IPS-11a (cell line): ENCODE measurements around the gene TUBGCP5.

Source experiments
- H3K4me3 ChIP-seq: one replicate; pipeline ENCODE4 v1.5.1; 2013; ENCODE audit warnings: low read depth, low read length, control low read depth

TUBGCP5 gene

DNA sequence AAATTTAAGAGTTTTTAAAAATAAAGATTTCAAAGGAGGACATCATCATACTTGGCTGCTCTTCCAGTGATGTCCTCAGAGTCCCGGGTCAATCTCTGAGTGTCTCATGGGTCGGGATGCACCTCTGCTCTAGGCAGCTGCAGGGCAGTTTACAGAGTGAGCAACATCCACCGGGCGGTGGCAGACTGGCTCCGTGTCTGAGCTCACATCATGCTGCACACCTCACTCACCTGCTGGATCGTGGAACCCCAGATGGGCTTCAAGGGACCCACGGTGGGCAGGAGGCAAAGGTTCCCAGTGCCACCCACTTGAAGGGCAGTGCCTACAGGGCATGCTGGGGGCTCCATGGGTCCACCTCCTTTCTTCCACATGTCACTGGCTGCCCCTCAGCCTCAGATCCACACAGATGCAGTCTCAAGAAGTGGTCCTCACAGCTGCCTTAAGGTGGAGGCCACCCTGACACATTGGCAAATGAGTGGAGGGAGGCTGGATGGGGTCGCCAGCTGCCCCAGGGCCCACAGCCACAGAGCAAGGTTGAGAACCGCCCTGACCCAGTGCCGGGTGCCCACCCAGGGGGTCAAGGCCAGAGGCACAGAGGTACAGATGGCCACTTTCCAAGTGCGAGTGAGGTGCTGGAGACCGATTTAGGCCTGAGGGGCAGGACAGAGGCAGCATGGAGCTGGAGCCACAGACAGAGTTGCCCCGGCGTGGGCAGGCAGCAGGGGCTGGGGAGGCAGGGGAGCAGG is 84.4 kb downstream of the TUBGCP5 start:
- no peak overlapping the region for H3K4me3 ChIP-seq

DNA sequence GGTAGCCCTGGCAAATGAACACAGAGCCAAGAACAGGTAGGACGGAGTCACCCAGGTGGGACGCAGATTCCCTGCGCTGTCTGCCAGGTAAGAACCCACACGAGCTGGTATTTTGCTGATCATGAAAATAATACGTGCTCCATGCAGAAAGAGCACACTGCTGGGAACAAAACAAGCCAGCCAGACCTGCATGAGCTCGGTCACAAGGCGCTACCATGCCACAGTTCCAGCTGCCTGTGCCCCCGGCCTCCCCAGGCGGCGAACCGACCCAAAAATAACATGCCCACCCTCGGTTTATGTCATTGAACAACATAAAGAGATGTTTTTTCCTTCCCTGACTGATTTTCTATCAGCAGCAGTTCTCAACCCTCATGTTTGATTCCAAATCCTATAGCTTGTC is 85.0 kb downstream of the TUBGCP5 start:
- H3K4me3 ChIP-seq: no peak overlapping the region

DNA sequence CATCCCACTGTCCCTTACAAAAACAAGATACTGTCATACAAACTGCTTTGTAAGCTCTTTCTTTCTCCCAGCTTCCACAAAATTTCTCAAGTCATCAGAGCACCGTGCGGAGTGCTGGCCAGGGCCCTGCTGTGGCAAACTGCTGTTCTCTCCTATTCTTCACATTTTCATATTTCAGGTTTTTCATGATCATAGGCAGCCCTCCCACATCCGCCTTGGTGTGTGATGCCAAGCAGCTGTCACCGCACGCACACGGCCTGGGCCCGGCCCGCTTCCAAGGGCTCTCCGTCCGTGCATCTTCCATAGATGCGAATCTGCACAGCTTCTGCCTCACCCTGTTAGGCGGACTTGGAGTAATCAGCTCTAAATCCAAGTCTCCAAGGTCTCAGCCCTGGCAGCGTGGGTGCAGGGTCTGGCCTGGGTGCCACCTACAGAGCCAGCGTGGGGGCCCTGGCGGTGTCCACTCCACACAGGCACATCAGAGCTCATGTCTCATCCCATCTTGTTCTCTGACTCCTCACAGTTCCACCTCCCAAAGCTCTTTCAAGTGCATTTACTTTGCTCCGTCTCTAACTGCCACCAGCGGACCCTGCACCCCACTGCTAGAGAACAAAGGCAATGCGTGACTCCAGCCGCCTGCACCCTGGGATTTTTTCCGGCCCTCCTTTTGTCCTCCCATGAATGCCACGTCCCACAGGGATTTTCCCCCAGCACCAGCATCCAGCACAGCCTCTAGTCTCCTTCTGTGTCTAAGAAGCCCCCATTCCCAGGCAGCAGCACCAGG is 86.4 kb downstream of the TUBGCP5 start:
- H3K4me3 ChIP-seq: no peak overlapping the region

GRCh38 chr15:22951381-22952280 is 87.7 kb downstream of the TUBGCP5 start:
- no peak overlapping the region for H3K4me3 ChIP-seq

GRCh38 chr15:22951031-22951380 is 88.4 kb downstream of the TUBGCP5 start:
- no peak overlapping the region for H3K4me3 ChIP-seq

DNA sequence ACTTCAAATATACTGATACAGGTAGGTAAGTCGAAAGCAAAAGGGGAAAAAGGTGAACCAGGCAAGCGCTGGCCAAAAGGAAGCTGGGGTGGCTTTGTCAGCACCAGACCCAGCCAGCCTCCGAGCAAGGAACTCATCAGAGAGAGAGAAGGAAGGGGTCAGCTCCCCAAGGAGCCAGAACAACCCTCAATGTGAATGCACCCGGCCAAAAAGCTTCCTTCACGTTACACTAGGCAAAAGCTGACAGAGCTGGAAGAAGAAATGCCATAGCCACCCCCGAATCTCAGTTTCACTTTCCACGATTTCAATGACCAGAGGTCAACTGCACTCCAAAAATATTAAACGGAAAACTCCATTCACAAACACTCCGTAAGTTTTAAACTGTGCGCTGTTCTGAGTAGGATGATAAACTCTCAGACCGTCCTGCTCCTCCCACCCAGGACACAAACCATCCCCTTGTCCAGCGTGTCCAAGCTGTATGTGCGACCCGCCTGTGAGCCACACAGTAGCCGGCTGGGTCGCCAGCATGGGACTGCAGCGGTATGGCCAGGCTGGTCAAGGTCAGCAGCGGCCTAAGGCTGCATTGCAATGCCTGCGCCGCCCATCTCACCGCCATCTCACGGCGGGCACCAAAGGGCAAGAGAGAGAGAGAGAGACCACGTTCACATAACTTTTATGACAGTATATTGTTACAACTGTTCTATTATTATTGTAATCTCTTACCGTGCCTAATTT is 88.9 kb downstream of the TUBGCP5 start:
- no peak overlapping the region for H3K4me3 ChIP-seq
